Ascending aorta (tissue), 2 donors: ENCODE data around the gene CCSER1. TPM values are rescaled to one million over a fixed set of nuclear protein-coding genes. Genes with fewer than 3 reads are reported as not detected.

ENCODE experiments used
- DNase-seq, 2 donors: peaks; one replicate each; pipeline ENCODE4 v3.0.0-alpha.2; 2019; ENCODE audit warnings: low spot score in 2 of 2
- H3K27ac ChIP-seq, 2 donors: fragments of 200-600 bp; sonication (generic); one replicate each; pipeline ENCODE4 v1.5.1; 2016 to 2017; ENCODE audit warnings: mild to moderate bottlenecking in 1 of 2
- H3K27me3 ChIP-seq: fragments of 200-600 bp; sonication (generic); one replicate; pipeline ENCODE4 v1.5.1; 2017
- H3K36me3 ChIP-seq, 2 donors: fragments of 200-600 bp; sonication (generic); one replicate each; pipeline ENCODE4 v1.5.1; 2016
- H3K4me1 ChIP-seq, 2 donors: fragments of 200-600 bp; sonication (generic); one replicate each; pipeline ENCODE4 v1.5.1; 2016 to 2017; ENCODE audit warnings: mild to moderate bottlenecking in 1 of 2
- H3K4me3 ChIP-seq, 2 donors: fragments of 200-600 bp; sonication (generic); one replicate each; pipeline ENCODE4 v1.5.1; 2016 to 2017; ENCODE audit warnings: mild to moderate bottlenecking in 1 of 2
- H3K9me3 ChIP-seq, 2 donors: fragments of 200-600 bp; sonication (generic); one replicate each; pipeline ENCODE4 v1.5.1; 2016
- intact Hi-C: fragments of 100-400 bp; cut with DNase I; formaldehyde crosslinking; loops from one replicate; pipeline ENCODE4 v1.15.1; 2023
- total RNA-seq: library from RNA; depleted of rRNA; stranded (reverse); fragments of >200 nt; gene quantifications from one replicate; pipeline ENCODE4 v1.1.0, GENCODE V29; 2016
- TF ChIP-seq, protein P1 (sequence below), 3 experiments: fragments of 200-600 bp in 2 of 3; fragments of 450-650 bp in 1 of 3; sonication (generic) in 2 of 3; IDR thresholded peaks; one replicate each; pipeline ENCODE4 v1.5.1; 2016 to 2019; ENCODE audit warnings: antibody characterized with exemption in 3 of 3, mild to moderate bottlenecking in 1 of 3, moderate library complexity in 1 of 3

Gene CCSER1
- total RNA-seq, 1 donor from 2014 or later: 8.9 TPM

DNA sequence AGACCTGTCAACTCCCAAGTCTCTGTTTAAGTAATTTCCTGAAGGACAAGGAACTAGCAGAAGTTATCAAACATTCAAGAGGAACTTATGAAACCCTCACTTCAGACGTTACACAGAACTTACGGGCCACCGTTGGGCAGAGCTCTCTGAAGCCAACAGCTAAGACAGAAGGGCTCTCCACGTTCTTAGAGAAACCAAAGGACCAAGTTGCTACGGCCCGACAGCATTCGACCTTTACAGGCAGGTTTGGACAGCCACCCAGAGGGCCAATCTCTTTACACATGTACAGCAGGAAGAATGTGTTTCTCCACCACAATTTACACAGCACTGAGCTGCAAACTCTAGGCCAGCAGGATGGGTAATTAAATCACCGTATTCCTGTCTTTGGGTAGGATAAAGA is 1471.5 kb downstream of the CCSER1 start:
- Histone ChIP-seq H3K36me3 (no peaks in the 10 kb centered on the region), H3K27me3 (no peaks in the 10 kb centered on the region), H3K27ac (no peak overlapping the region), H3K4me1 (no peaks in the 10 kb centered on the region), H3K9me3 (no peaks in the 10 kb centered on the region), H3K4me3 (no peak overlapping the region)
- intact Hi-C loops: no loop called here
- TF ChIP-seq, protein P1, sequence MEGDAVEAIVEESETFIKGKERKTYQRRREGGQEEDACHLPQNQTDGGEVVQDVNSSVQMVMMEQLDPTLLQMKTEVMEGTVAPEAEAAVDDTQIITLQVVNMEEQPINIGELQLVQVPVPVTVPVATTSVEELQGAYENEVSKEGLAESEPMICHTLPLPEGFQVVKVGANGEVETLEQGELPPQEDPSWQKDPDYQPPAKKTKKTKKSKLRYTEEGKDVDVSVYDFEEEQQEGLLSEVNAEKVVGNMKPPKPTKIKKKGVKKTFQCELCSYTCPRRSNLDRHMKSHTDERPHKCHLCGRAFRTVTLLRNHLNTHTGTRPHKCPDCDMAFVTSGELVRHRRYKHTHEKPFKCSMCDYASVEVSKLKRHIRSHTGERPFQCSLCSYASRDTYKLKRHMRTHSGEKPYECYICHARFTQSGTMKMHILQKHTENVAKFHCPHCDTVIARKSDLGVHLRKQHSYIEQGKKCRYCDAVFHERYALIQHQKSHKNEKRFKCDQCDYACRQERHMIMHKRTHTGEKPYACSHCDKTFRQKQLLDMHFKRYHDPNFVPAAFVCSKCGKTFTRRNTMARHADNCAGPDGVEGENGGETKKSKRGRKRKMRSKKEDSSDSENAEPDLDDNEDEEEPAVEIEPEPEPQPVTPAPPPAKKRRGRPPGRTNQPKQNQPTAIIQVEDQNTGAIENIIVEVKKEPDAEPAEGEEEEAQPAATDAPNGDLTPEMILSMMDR (IDR thresholded peaks at IDR 0.05): no peak
- no peak for DNase-seq

DNA sequence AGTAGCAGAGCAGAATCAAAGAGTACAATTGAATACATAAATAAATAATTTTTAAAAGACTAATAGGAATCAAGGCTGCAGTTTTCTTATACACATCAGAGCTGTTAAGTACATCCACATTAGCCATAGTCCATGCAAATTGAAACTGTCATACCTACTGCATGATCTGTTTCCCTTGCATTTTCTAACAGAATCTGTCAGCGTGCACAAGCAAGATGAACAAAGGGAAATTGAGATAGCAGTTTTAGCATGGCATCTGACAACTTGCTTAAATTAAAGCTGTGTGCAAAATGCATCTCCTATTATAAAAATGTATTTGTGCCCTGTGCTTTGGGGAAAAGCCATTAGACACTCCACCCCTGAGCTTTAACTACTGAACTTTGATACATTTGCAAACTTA is 1473.1 kb downstream of the CCSER1 start:
- H3K27ac ChIP-seq: no peak overlapping the region
- H3K9me3 ChIP-seq: no peaks in the 10 kb centered on the region
- no peaks in the 10 kb centered on the region for H3K27me3 ChIP-seq
- no peak overlapping the region for H3K4me3 ChIP-seq
- intact Hi-C loops: no loop called here
- TF ChIP-seq, protein P1 (IDR thresholded peaks at IDR 0.05): no peak
- no peaks in the 10 kb centered on the region for H3K36me3 ChIP-seq
- no peak for DNase-seq
- no peaks in the 10 kb centered on the region for H3K4me1 ChIP-seq

DNA sequence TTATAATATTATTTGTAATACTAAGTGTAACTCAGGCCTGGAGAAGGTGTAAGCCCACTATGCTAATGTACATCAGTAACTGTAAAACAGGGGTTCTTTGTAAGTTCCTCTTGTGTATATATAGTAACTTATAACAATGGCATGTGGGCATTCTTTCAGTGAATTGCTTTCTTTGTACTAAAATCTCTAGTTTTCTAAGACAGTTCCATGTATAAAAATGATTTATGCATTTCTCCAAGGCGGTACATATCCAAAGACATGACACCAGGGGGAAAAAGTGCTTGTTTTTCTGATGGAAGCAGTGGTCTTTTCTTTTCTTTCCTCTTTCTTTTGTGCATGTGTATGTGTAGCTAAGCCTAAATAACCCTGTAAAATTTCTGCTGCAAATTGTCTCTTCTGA is 1474.2 kb downstream of the CCSER1 start:
- Histone ChIP-seq H3K36me3 (no peaks in the 10 kb centered on the region), H3K27ac (no peak overlapping the region), H3K9me3 (no peaks in the 10 kb centered on the region), H3K27me3 (no peaks in the 10 kb centered on the region), H3K4me1 (no peaks in the 10 kb centered on the region), H3K4me3 (no peak overlapping the region)
- intact Hi-C loops: no loop called here
- no peak for DNase-seq
- TF ChIP-seq, protein P1 (IDR thresholded peaks at IDR 0.05): no peak

DNA sequence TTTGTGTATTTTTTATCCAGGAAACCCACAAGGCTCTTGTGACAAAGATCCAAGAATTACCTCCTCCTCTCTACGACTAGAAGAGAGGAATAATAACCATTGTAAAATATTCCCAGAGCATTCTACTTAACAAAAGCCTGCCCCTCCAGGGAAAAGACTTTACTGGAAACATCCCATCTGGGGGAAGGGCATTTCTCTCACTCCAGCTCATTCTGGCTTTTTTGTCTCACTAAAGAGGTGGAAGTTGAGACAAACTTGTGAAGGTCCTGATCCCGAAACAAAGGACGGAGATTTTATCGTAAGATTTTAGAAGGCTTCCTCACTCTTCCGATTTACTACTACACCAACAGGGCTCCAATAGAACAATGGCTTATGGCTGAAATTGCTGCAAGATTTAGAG is 1484.6 kb downstream of the CCSER1 start:
- H3K4me3 ChIP-seq: no peak overlapping the region
- intact Hi-C loops: no loop called here
- no peaks in the 10 kb centered on the region for H3K4me1 ChIP-seq
- no peaks in the 10 kb centered on the region for H3K36me3 ChIP-seq
- no peak overlapping the region for H3K27ac ChIP-seq
- TF ChIP-seq, protein P1 (IDR thresholded peaks at IDR 0.05): no peak
- H3K27me3 ChIP-seq: no peaks in the 10 kb centered on the region
- DNase-seq: no peak
- no peaks in the 10 kb centered on the region for H3K9me3 ChIP-seq

DNA sequence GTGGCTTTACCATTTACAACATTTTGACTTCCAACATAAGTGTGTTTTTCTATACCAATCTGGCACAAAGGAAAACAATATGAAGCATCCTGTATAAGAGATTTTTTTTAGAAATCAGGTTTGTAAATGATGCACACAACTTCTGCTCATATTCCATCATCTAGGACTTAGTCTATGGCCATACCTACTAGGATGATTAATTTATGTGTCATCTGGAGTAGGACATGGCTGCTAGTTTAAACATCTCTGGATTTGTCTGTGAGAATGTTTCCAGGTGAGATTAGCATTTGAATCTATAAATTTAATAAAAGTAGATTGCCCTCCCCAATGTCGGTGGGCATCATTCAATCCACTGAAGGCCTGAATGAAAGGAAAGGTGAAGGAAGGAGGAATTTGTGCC is 1493.8 kb downstream of the CCSER1 start:
- intact Hi-C loops: no loop called here
- TF ChIP-seq, protein P1 (IDR thresholded peaks at IDR 0.05): no peak
- Histone ChIP-seq H3K36me3 (no peaks in the 10 kb centered on the region), H3K4me1 (no peaks in the 10 kb centered on the region), H3K4me3 (no peak overlapping the region), H3K9me3 (no peaks in the 10 kb centered on the region), H3K27ac (no peak overlapping the region), H3K27me3 (no peaks in the 10 kb centered on the region)
- DNase-seq: no peak

DNA sequence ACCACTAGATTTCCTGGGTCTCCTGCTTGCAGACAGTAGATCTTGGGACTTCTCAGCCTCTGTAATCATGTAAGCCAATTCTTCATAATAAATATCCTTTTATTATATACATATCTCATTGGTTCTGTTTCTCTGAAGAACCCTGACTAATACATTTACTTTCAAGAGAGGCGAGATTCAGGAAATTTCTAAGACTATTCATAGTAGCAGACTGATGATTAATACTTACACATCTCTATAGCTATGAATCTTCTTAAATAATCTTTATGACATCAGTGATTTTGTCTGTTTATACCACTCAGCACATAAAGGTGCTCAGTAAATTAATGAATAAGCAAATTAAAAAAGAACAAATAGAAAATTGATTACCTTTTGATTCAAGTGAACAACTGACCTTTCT is 1494.3 kb downstream of the CCSER1 start:
- H3K27me3 ChIP-seq: no peaks in the 10 kb centered on the region
- no peaks in the 10 kb centered on the region for H3K4me1 ChIP-seq
- intact Hi-C loops: no loop called here
- H3K36me3 ChIP-seq: no peaks in the 10 kb centered on the region
- no peak overlapping the region for H3K4me3 ChIP-seq
- TF ChIP-seq, protein P1 (IDR thresholded peaks at IDR 0.05): no peak
- no peak for DNase-seq
- no peaks in the 10 kb centered on the region for H3K9me3 ChIP-seq
- H3K27ac ChIP-seq: no peak overlapping the region
